HCT116 (cell line): ENCODE measurements around the gene GPC5. TPM values are rescaled to one million over a fixed set of nuclear protein-coding genes. Genes with fewer than 3 reads are reported as not detected.

ENCODE experiments used
- ATAC-seq: fragments of 200-7000 bp; cut with Tn5 transposase; 2 replicates; pipeline ENCODE4 v1.9.1; 2020; ENCODE audit warnings: mild to moderate bottlenecking, moderate library complexity
- BruUV-seq: library from RNA; stranded (reverse); fragments of 400-500 nt; replicated peaks from 2 replicates; lab custom pipeline; 2021; lab: Mats Ljungman, UMichigan
- CTCF ChIA-PET: fragments of 300-600 bp; sonication (Branson Sonifier 250); formaldehyde crosslinking; loops from one replicate; lab custom pipeline; 2021; ENCODE audit warnings: antibody characterized with exemption; lab: Charles Lee
- POLR2A ChIA-PET: fragments of 300-600, 350-600 bp; sonication (Branson Sonifier 250); formaldehyde crosslinking; loops from one replicate; lab custom pipeline; 2021; ENCODE audit warnings: antibody characterized with exemption; lab: Charles Lee
- RAD21 ChIA-PET, 2 experiments: fragments of 300-600 bp; sonication (Branson Sonifier 250); formaldehyde crosslinking; loops; one replicate each; lab custom pipeline; 2023; ENCODE audit warnings: low total read pairs in 2 of 2; ENCODE audit not compliant: uncharacterized antibody in 2 of 2, unreplicated experiment in 2 of 2, low non-redundant PET in 1 of 2; lab: Charles Lee
- DNase-seq: peaks from one replicate; pipeline ENCODE4 v3.0.0-alpha.2; 2010; ENCODE audit warnings: low read depth, low spot score
- H2AFZ ChIP-seq: fragments of 200-600 bp; shearing (Covaris generic), sonication (generic); 2 replicates; pipeline ENCODE4 v1.6.1; 2017; ENCODE audit warnings: low read depth, mixed run types, mixed read lengths, antibody characterized with exemption, low read length; ENCODE audit not compliant: poor library complexity, severe bottlenecking
- H3K27ac ChIP-seq: 2 replicates; pipeline ENCODE4 v1.5.1; 2012; ENCODE audit warnings: low read depth, low read length
- H3K27me3 ChIP-seq: fragments of 200-600 bp; sonication (generic); 2 replicates; pipeline ENCODE4 v1.6.1; 2016; ENCODE audit warnings: mixed run types, low read length, mixed read lengths; ENCODE audit not compliant: insufficient read depth
- H3K36me3 ChIP-seq, 2 experiments: fragments of 200-500 bp in 1 of 2; fragments of 200-600 bp in 1 of 2; sonication (Bioruptor generic) in 1 of 2; sonication (generic) in 1 of 2; 2 replicates each; pipeline versions ENCODE4 v1.5.1 to v1.6.1; 2014 to 2016; ENCODE audit warnings: low read length in 2 of 2, inconsistent platforms in 1 of 2, mixed read lengths in 1 of 2, mixed run types in 1 of 2; ENCODE audit not compliant: insufficient read depth in 2 of 2, control insufficient read depth in 1 of 2
- H3K4me1 ChIP-seq, 2 experiments: fragments of 200-600 bp in 1 of 2; sonication (generic) in 1 of 2; 2 replicates each; pipeline versions ENCODE4 v1.5.1 to v1.6.1; 2012 to 2017; ENCODE audit warnings: low read length in 2 of 2, inconsistent platforms in 1 of 2, mild to moderate bottlenecking in 1 of 2, mixed read lengths in 1 of 2, mixed run types in 1 of 2, moderate library complexity in 1 of 2; ENCODE audit not compliant: insufficient read depth in 2 of 2, control insufficient read depth in 1 of 2
- H3K4me2 ChIP-seq: fragments of 200-600 bp; sonication (generic); 2 replicates; pipeline ENCODE4 v1.6.1; 2017; ENCODE audit warnings: mixed run types, low read length, mixed read lengths
- H3K4me3 ChIP-seq, 2 experiments: fragments of 200-600 bp in 1 of 2; sonication (generic) in 1 of 2; replicated peaks in 1 of 2; 2 replicates each; pipeline ENCODE4 v1.5.1; 2011 to 2016; ENCODE audit warnings: low read length in 2 of 2, control low read depth in 1 of 2, low read depth in 1 of 2, mild to moderate bottlenecking in 1 of 2, mixed read lengths in 1 of 2, mixed run types in 1 of 2
- H3K79me2 ChIP-seq: fragments of 200-600 bp; sonication (generic); 2 replicates; pipeline ENCODE4 v1.6.1; 2017; ENCODE audit warnings: mild to moderate bottlenecking, mixed run types, low read length, moderate library complexity, mixed read lengths; ENCODE audit not compliant: insufficient read depth
- H3K9ac ChIP-seq: fragments of 200-600 bp; sonication (generic); 2 replicates; pipeline ENCODE4 v1.6.1; 2016; ENCODE audit warnings: low read length, mixed read lengths
- H3K9me2 ChIP-seq: fragments of 200-600 bp; sonication (generic), shearing (Covaris generic); 2 replicates; pipeline ENCODE4 v1.6.1; 2017; ENCODE audit warnings: mixed run types, mild to moderate bottlenecking, moderate library complexity; ENCODE audit not compliant: insufficient read depth
- H3K9me3 ChIP-seq, 2 experiments: fragments of 200-500 bp in 1 of 2; fragments of 200-600 bp in 1 of 2; sonication (Bioruptor generic) in 1 of 2; sonication (generic) in 1 of 2; 2 replicates each; pipeline ENCODE4 v1.6.1; 2014 to 2017; ENCODE audit warnings: low read length in 2 of 2, mixed read lengths in 2 of 2, inconsistent platforms in 1 of 2, low read depth in 1 of 2, mild to moderate bottlenecking in 1 of 2, mixed run types in 1 of 2, moderate library complexity in 1 of 2; ENCODE audit not compliant: control insufficient read depth in 1 of 2, insufficient read depth in 1 of 2
- H4K20me1 ChIP-seq: fragments of 200-600 bp; sonication (generic), shearing (Covaris generic); 2 replicates; pipeline ENCODE4 v1.6.1; 2017; ENCODE audit warnings: mixed run types, mild to moderate bottlenecking, moderate library complexity; ENCODE audit not compliant: insufficient read depth
- CBX3 ChIP-seq: IDR thresholded peaks from 2 replicates; pipeline ENCODE4 v1.6.1; 2012; ENCODE audit warnings: low read depth
- CEBPB ChIP-seq: IDR thresholded peaks from 2 replicates; pipeline ENCODE4 v1.6.1; 2012; ENCODE audit warnings: low read depth
- EGR1 ChIP-seq: IDR thresholded peaks from 2 replicates; pipeline ENCODE4 v1.6.1; 2012; ENCODE audit warnings: low read depth
- ELF1 ChIP-seq: IDR thresholded peaks from 2 replicates; pipeline ENCODE4 v1.6.1; 2012; ENCODE audit warnings: low read depth, borderline replicate concordance
- FOSL1 ChIP-seq: IDR thresholded peaks from 2 replicates; pipeline ENCODE4 v1.6.1; 2012; ENCODE audit warnings: low read depth
- POLR2AphosphoS5 ChIP-seq: IDR thresholded peaks from 2 replicates; pipeline ENCODE4 v1.6.1; 2011; ENCODE audit warnings: mild to moderate bottlenecking, low read depth, low read length, moderate library complexity
- RAD21 ChIP-seq: IDR thresholded peaks from 2 replicates; pipeline ENCODE4 v1.6.1; 2012; ENCODE audit warnings: low read depth, mild to moderate bottlenecking
- TCF7L2 ChIP-seq: IDR thresholded peaks from 2 replicates; pipeline ENCODE4 v1.7.0; 2011; ENCODE audit warnings: borderline replicate concordance, inconsistent platforms; ENCODE audit not compliant: insufficient read depth, insufficient read length; ENCODE audit errors: extremely low read depth
- ZFX ChIP-seq: fragments of 450-650 bp; IDR thresholded peaks from 2 replicates; pipeline ENCODE4 v1.6.1; 2017
- intact Hi-C: fragments of 100-400 bp; cut with micrococcal nuclease; formaldehyde crosslinking; loops from 2 replicates; pipeline ENCODE4 v1.10.0; 2022
- total RNA-seq: library from RNA; stranded (reverse); gene quantifications from one replicate; pipeline ENCODE4 v1.2.1, GENCODE V29; 2021; ENCODE audit not compliant: unreplicated experiment
- TF ChIP-seq, protein P1 (sequence below): IDR thresholded peaks from 2 replicates; pipeline ENCODE4 v1.6.1; 2012; ENCODE audit warnings: low read depth

Gene GPC5
- total RNA-seq, 1 experiment from 2014 or later, result not detected

DNA sequence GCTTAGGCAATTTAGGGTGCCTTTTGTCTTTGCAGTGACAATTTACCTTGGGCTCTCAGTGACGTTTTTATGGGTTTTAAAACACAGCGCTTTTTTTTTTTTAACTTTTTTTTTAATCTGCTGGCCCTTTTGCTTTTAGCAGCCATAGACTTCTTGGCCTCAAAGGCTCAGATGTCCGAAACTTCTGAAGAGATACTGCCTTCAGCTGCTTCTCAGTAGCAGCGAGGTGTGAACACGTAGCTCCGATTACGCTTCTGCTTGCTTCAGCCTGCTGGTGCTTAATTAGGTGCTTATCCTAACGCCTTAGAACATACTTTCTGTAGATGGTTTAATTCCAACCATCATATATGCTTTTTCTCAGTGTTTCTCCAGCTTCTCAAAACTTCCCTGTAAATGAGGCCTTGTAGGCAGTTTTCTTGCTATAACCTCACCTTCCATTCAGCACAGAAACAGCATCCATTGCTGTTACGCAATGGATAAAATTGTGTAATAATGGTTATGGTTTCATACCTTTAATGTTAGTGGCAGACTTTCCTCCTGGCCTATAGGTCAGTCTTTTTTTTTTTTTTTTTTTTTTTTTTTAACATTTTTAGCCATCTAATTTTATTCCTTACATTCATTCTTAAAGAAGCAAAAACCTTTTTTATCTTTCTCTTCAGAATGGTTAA lies 723.9 kb downstream of the GPC5 start (continued):
- TF ChIP-seq, protein P1, sequence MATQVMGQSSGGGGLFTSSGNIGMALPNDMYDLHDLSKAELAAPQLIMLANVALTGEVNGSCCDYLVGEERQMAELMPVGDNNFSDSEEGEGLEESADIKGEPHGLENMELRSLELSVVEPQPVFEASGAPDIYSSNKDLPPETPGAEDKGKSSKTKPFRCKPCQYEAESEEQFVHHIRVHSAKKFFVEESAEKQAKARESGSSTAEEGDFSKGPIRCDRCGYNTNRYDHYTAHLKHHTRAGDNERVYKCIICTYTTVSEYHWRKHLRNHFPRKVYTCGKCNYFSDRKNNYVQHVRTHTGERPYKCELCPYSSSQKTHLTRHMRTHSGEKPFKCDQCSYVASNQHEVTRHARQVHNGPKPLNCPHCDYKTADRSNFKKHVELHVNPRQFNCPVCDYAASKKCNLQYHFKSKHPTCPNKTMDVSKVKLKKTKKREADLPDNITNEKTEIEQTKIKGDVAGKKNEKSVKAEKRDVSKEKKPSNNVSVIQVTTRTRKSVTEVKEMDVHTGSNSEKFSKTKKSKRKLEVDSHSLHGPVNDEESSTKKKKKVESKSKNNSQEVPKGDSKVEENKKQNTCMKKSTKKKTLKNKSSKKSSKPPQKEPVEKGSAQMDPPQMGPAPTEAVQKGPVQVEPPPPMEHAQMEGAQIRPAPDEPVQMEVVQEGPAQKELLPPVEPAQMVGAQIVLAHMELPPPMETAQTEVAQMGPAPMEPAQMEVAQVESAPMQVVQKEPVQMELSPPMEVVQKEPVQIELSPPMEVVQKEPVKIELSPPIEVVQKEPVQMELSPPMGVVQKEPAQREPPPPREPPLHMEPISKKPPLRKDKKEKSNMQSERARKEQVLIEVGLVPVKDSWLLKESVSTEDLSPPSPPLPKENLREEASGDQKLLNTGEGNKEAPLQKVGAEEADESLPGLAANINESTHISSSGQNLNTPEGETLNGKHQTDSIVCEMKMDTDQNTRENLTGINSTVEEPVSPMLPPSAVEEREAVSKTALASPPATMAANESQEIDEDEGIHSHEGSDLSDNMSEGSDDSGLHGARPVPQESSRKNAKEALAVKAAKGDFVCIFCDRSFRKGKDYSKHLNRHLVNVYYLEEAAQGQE, result no peak
- no peak for TF ChIP-seq EGR1
- TF ChIP-seq CEBPB, result no peak

DNA sequence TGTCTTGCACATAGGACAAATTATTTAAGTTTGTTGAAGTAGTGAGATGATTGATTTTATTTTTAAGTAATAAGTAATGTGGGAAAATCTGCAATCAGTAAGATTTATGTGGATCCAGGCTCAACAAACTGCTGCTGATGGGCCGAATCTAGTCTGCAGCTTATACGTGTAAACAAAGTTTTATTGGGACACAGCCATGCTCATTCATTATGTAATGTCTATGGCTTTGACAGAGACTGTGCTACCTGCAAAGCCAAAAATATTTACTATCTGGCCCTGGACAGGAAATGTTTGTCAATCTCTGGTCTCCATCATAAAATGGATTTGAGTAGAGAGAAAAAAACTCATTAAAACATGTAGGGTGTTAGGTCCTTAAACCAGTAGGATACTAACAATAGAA lies 728.0 kb downstream of the GPC5 start:
- no peak overlapping the region for H3K9ac ChIP-seq
- TF ChIP-seq CBX3 (no peak), ZFX (no peak), POLR2AphosphoS5 (no peak), FOSL1 (no peak), RAD21 (no peak), TCF7L2 (no peak), ELF1 (no peak)
- peaks cover 0 to 5% of the 10 kb centered on the region in 2 experiments; a peak in 2 of 4 replicates for H3K9me3 ChIP-seq
- no peaks in the 10 kb centered on the region for H3K4me1 ChIP-seq
- intact Hi-C loops, result no loop called here
- H3K36me3 ChIP-seq, result no peaks in the 10 kb centered on the region
- H3K27ac ChIP-seq, result no peak overlapping the region
- ChIA-PET POLR2A (no interaction called here), CTCF (no interaction called here), RAD21 (no interaction called here)
- no peaks in the 10 kb centered on the region for H4K20me1 ChIP-seq
- H3K79me2 ChIP-seq, result no peaks in the 10 kb centered on the region
- ATAC-seq, result no peak
- H3K4me3 ChIP-seq, result no peak overlapping the region
- no peak overlapping the region for H3K4me2 ChIP-seq
- H2AFZ ChIP-seq, result no peak overlapping the region
- H3K9me2 ChIP-seq, result no peaks in the 10 kb centered on the region
- DNase-seq, result no peak
- BruUV-seq, result no TSS peak
- H3K27me3 ChIP-seq, result no peaks in the 10 kb centered on the region
